Mammary epithelial cell (primary cell): Measurements from ENCODE around the gene EEF2K.

ENCODE experiments used
- EZH2 ChIP-seq: IDR thresholded peaks from 2 replicates; pipeline ENCODE4 v1.6.1; 2012; ENCODE audit warnings: low read length, inconsistent platforms, borderline replicate concordance
- TF ChIP-seq, protein P1 (sequence below), 2 donors: IDR thresholded peaks in 1 of 2; conservative IDR thresholded peaks in 1 of 2; 2 replicates each; pipeline ENCODE4 v1.5.1; 2011 to 2012; ENCODE audit warnings: inconsistent platforms in 2 of 2, low read length in 2 of 2, mild to moderate bottlenecking in 2 of 2, control low read depth in 1 of 2, low read depth in 1 of 2; ENCODE audit not compliant: insufficient read depth in 1 of 2; ENCODE audit errors: extremely low read depth in 1 of 2

DNA sequence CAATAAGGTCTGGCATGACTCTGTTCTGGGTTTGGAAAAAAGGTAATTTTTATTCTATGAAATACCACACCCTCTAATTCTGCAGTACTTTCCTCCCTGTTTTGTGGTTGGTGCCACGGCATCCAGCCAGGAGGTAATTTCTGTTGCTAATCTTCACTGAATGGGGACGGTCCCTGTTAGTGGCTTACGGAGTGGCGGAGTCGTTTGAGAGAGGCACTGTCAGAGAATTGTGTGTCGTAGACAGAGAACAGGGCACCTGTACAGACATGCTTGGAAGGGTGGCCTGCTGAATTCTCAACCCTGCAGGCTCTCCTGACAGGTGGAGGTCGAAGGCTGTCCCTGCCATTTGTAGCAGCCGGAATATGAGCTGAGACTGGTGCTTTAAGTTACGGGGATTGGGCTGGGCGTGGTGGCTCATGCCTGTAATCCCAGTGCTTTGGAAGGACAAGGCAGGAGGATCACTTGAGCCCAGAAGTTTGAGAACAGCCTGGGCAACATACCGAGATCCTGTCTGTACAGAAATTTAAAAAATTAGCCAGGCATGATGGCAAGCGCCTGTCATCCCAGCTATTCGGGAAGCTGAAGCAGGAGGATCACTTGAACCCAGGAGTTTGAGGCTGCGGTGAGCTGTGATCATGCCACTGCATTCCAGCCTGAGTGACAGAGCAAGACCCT, 33.2 kb downstream of the EEF2K start:
- TF ChIP-seq EZH2 = no peak
- TF ChIP-seq, protein P1, sequence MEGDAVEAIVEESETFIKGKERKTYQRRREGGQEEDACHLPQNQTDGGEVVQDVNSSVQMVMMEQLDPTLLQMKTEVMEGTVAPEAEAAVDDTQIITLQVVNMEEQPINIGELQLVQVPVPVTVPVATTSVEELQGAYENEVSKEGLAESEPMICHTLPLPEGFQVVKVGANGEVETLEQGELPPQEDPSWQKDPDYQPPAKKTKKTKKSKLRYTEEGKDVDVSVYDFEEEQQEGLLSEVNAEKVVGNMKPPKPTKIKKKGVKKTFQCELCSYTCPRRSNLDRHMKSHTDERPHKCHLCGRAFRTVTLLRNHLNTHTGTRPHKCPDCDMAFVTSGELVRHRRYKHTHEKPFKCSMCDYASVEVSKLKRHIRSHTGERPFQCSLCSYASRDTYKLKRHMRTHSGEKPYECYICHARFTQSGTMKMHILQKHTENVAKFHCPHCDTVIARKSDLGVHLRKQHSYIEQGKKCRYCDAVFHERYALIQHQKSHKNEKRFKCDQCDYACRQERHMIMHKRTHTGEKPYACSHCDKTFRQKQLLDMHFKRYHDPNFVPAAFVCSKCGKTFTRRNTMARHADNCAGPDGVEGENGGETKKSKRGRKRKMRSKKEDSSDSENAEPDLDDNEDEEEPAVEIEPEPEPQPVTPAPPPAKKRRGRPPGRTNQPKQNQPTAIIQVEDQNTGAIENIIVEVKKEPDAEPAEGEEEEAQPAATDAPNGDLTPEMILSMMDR (conservative IDR thresholded peaks at IDR 0.05 in 1 of 2, IDR thresholded peaks at IDR 0.05 in 1 of 2; ENCODE audit: extremely low read depth in 1 of 2, insufficient read depth in 1 of 2, low read depth in 1 of 2, low read length in 2 of 2) = no peak
